ENCODE results near the gene LIMD2. TPM values are rescaled to one million over a fixed set of nuclear protein-coding genes. Genes with fewer than 3 reads are reported as not detected.

LIMD2 gene
- polyA plus RNA-seq, 1 of the 3 experiments (the other 2 are of a cell fraction), result 78.0 TPM

DNA sequence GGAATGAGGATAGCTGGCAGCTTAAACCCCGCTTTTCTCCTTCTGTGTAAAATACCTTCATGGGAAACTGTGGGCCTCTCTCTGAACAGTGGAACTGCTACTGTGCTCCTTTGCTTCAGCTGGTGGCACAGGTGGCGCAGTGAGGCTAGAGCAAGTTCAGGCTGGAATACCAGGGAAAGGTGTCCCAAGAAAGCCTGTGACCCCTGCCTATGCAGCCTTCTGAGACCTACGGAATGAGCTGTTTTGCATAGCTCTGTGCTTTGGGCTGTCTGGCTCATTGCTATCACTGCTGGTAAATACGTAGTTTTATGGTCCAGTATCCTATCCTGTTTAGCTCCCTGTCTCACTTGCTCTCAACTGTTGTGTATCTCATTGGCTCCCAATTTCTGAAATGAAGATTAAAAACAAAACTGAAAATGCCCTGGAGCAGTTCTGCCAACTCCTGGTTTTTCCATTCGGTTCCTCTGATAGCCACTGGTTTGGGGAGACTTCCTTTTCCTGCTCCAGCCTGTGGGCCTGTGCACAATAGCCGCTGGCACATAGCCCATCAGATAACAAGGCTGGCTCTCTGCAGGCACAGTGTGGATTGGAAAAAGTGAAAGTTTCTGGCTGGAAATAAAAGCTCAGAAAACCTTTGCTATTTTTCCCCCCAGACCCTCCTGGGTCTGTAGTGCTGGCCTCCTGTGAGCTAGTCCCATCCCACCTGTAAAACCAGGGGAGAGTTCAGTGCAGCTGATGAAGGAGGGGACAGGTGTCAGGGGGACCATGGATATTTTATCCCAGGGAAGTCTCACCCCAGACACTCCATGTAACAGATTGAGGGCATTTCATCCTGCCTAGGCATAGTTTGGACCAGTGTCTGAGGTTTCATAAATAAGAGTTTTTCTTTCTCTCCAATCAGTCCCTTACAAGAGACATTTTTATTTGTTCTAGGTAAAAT, 24.0 kb downstream of the LIMD2 start:
- no peaks in the 10 kb centered on the region for H3K9me2 ChIP-seq
- H3K27me3 ChIP-seq (ENCODE audit: insufficient read depth), result no peaks in the 10 kb centered on the region
- peak; percentile 85 for DNase-seq
- peaks cover 20% of the 10 kb centered on the region for H3F3A ChIP-seq (replicated peaks; ENCODE audit: insufficient read depth)
- H3K4me3 ChIP-seq (ENCODE audit: low read depth in 2 of 2, low read length in 1 of 2), result peak overlapping the region in 1 of 2 experiments; percentile 45; a peak in 3 of 4 replicates
- H4K20me1 ChIP-seq (ENCODE audit: insufficient read depth), result peaks cover 4% of the 10 kb centered on the region; the same call in 1 of the 2 replicates
- H3K4me2 ChIP-seq, result peak overlapping the region; percentile 80
- H3K9ac ChIP-seq, result peak overlapping the region; percentile 21
- no peaks in the 10 kb centered on the region for H3K9me3 ChIP-seq
- peaks cover 26 to 39% of the 10 kb centered on the region in 2 experiments for H3K4me1 ChIP-seq (ENCODE audit: control insufficient read depth in 1 of 2, insufficient read depth in 2 of 2, low read depth in 1 of 2, low read length in 1 of 2)
- 38% methylated on average over 6 of the region's 6 CpGs for WGBS (ENCODE audit: low lambda C conversion rate)
- H3K27ac ChIP-seq (ENCODE audit: low read depth in 2 of 2, low read length in 1 of 2), result peak overlapping the region; percentile 65 to 97
- peak overlapping the region; percentile 43 for H2AFZ ChIP-seq (ENCODE audit: low read depth)
- H3K36me3 ChIP-seq (replicated peaks in 1 of 2; ENCODE audit: control insufficient read depth in 1 of 2, insufficient read depth in 2 of 2, low read length in 1 of 2), result peaks cover 3 to 23% of the 10 kb centered on the region in 2 experiments
- ChIA-PET POLR2A (interaction anchor here (0.9 to 3.0 kb wide), 11 partner anchors 10 to 244 kb away, joined by 3 to 36 read pairs (median 7); partner anchors contain the start of gene MAP3K3), CTCF (interaction anchor here (0.9 to 17.5 kb wide), 17 partner anchors 9 to 594 kb away, joined by 3 to 233 read pairs (median 4); no protein-coding TSS in a partner anchor)
- no peaks in the 10 kb centered on the region for H3K79me2 ChIP-seq (ENCODE audit: insufficient read depth)
- no peak for TF ChIP-seq TEAD4 (IDR thresholded peaks at IDR 0.05; ENCODE audit: borderline replicate concordance, insufficient read depth)
- TF ChIP-seq, protein P1, sequence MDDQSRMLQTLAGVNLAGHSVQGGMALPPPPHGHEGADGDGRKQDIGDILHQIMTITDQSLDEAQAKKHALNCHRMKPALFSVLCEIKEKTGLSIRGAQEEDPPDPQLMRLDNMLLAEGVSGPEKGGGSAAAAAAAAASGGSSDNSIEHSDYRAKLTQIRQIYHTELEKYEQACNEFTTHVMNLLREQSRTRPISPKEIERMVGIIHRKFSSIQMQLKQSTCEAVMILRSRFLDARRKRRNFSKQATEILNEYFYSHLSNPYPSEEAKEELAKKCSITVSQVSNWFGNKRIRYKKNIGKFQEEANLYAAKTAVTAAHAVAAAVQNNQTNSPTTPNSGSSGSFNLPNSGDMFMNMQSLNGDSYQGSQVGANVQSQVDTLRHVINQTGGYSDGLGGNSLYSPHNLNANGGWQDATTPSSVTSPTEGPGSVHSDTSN (IDR thresholded peaks at IDR 0.05), result peak; percentile 48
- peak; percentile 81; the same call in 1 of the 2 replicates for TF ChIP-seq FOXJ3 (CRISPR knock-in tag; IDR thresholded peaks at IDR 0.05)
- peak; percentile 49; the same call in 1 of the 2 replicates for TF ChIP-seq JUND (IDR thresholded peaks at IDR 0.05)
- TF ChIP-seq, protein P2, sequence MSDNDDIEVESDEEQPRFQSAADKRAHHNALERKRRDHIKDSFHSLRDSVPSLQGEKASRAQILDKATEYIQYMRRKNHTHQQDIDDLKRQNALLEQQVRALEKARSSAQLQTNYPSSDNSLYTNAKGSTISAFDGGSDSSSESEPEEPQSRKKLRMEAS (IDR thresholded peaks at IDR 0.05; ENCODE audit: low read depth), result peak; percentile 69; the same call in 1 of the 2 replicates
- peak; percentile 10; the same call in 1 of the 2 replicates for TF ChIP-seq FOSL2 (IDR thresholded peaks at IDR 0.05; ENCODE audit: borderline replicate concordance, low read depth)
- TF ChIP-seq ELF1 (IDR thresholded peaks at IDR 0.05), result peak; percentile 61; the same call in 1 of the 2 replicates
- peak; percentile 42 for TF ChIP-seq RAD21 (IDR thresholded peaks at IDR 0.05; ENCODE audit: low read length)
- TF ChIP-seq FOXM1 (IDR thresholded peaks at IDR 0.05; ENCODE audit: low read depth), result no peak
- peak; percentile 94 for TF ChIP-seq CHD2 (IDR thresholded peaks at IDR 0.05; ENCODE audit: low read length, partially characterized antibody)
- TF ChIP-seq GATA2 (CRISPR knock-in tag; IDR thresholded peaks at IDR 0.05), result peak; percentile 99
- TF ChIP-seq RCOR1 (IDR thresholded peaks at IDR 0.05; ENCODE audit: low read length), result peak; percentile 96
- TF ChIP-seq, protein P3, sequence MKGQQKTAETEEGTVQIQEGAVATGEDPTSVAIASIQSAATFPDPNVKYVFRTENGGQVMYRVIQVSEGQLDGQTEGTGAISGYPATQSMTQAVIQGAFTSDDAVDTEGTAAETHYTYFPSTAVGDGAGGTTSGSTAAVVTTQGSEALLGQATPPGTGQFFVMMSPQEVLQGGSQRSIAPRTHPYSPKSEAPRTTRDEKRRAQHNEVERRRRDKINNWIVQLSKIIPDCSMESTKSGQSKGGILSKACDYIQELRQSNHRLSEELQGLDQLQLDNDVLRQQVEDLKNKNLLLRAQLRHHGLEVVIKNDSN (IDR thresholded peaks at IDR 0.05; ENCODE audit: borderline replicate concordance, low read depth), result peak; percentile 41; the same call in 1 of the 2 replicates
- TF ChIP-seq SIN3A (IDR thresholded peaks at IDR 0.05; ENCODE audit: borderline replicate concordance, low read depth, low read length), result peak; percentile 73; the same call in 1 of the 2 replicates
- TF ChIP-seq, protein P4, sequence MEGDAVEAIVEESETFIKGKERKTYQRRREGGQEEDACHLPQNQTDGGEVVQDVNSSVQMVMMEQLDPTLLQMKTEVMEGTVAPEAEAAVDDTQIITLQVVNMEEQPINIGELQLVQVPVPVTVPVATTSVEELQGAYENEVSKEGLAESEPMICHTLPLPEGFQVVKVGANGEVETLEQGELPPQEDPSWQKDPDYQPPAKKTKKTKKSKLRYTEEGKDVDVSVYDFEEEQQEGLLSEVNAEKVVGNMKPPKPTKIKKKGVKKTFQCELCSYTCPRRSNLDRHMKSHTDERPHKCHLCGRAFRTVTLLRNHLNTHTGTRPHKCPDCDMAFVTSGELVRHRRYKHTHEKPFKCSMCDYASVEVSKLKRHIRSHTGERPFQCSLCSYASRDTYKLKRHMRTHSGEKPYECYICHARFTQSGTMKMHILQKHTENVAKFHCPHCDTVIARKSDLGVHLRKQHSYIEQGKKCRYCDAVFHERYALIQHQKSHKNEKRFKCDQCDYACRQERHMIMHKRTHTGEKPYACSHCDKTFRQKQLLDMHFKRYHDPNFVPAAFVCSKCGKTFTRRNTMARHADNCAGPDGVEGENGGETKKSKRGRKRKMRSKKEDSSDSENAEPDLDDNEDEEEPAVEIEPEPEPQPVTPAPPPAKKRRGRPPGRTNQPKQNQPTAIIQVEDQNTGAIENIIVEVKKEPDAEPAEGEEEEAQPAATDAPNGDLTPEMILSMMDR (IDR thresholded peaks at IDR 0.05), result no peak
- TF ChIP-seq NFIC (IDR thresholded peaks at IDR 0.05; ENCODE audit: borderline replicate concordance), result peak; percentile 100
- TF ChIP-seq, protein P5, sequence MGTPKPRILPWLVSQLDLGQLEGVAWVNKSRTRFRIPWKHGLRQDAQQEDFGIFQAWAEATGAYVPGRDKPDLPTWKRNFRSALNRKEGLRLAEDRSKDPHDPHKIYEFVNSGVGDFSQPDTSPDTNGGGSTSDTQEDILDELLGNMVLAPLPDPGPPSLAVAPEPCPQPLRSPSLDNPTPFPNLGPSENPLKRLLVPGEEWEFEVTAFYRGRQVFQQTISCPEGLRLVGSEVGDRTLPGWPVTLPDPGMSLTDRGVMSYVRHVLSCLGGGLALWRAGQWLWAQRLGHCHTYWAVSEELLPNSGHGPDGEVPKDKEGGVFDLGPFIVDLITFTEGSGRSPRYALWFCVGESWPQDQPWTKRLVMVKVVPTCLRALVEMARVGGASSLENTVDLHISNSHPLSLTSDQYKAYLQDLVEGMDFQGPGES (IDR thresholded peaks at IDR 0.05; ENCODE audit: low read depth, low read length), result no peak
- no peak; the same call in 1 of the 2 replicates for TF ChIP-seq YY1 (IDR thresholded peaks at IDR 0.05; ENCODE audit: low read depth)
- no peak for TF ChIP-seq NRF1 (IDR thresholded peaks at IDR 0.05; ENCODE audit: low read depth, low read length)
- TF ChIP-seq, protein P6, sequence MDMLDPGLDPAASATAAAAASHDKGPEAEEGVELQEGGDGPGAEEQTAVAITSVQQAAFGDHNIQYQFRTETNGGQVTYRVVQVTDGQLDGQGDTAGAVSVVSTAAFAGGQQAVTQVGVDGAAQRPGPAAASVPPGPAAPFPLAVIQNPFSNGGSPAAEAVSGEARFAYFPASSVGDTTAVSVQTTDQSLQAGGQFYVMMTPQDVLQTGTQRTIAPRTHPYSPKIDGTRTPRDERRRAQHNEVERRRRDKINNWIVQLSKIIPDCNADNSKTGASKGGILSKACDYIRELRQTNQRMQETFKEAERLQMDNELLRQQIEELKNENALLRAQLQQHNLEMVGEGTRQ (IDR thresholded peaks at IDR 0.05; ENCODE audit: borderline replicate concordance, low read depth, low read length), result no peak
- peak; percentile 90 for TF ChIP-seq TCF12 (IDR thresholded peaks at IDR 0.05)
- no peak for TF ChIP-seq EZH2phosphoT487 (IDR thresholded peaks at IDR 0.05; ENCODE audit: borderline replicate concordance, low read depth)
- TF ChIP-seq TAF1 (IDR thresholded peaks at IDR 0.05; ENCODE audit: borderline replicate concordance, low read depth, low read length), result 0 out of 2 replicates have a peak, but pooled peaks have one; percentile 52

Measured in SK-N-SH (cell line).